Duodenal mucosa (tissue), 2 donors: ENCODE results near the gene SS18L1.

Experiments
- H3K27ac ChIP-seq: one replicate; pipeline ENCODE4 v1.7.0; 2013; ENCODE audit warnings: low read depth, low read length
- H3K27me3 ChIP-seq, 2 donors: one replicate each; pipeline ENCODE4 v1.7.0; 2013; ENCODE audit warnings: low read length in 2 of 2, control low read depth in 1 of 2; ENCODE audit not compliant: insufficient read depth in 2 of 2, control insufficient read depth in 1 of 2
- H3K36me3 ChIP-seq, 2 donors: one replicate each; pipeline ENCODE4 v1.7.0; 2013; ENCODE audit warnings: low read length in 2 of 2, control low read depth in 1 of 2; ENCODE audit not compliant: insufficient read depth in 2 of 2, control insufficient read depth in 1 of 2
- H3K4me1 ChIP-seq, 2 donors: one replicate each; pipeline ENCODE4 v1.7.0; 2013; ENCODE audit warnings: low read length in 2 of 2, control low read depth in 1 of 2; ENCODE audit not compliant: insufficient read depth in 2 of 2, control insufficient read depth in 1 of 2
- H3K4me3 ChIP-seq, 2 donors: one replicate each; pipeline ENCODE4 v1.7.0; 2013; ENCODE audit warnings: low read length in 2 of 2, low read depth in 1 of 2
- H3K9ac ChIP-seq, 2 donors: one replicate each; pipeline ENCODE4 v1.7.0; 2013; ENCODE audit warnings: low read length in 2 of 2, low read depth in 1 of 2
- H3K9me3 ChIP-seq, 2 donors: one replicate each; pipeline ENCODE4 v1.7.0; 2013; ENCODE audit warnings: low read length in 2 of 2, control low read depth in 1 of 2; ENCODE audit not compliant: control insufficient read depth in 1 of 2

The SS18L1 gene

DNA sequence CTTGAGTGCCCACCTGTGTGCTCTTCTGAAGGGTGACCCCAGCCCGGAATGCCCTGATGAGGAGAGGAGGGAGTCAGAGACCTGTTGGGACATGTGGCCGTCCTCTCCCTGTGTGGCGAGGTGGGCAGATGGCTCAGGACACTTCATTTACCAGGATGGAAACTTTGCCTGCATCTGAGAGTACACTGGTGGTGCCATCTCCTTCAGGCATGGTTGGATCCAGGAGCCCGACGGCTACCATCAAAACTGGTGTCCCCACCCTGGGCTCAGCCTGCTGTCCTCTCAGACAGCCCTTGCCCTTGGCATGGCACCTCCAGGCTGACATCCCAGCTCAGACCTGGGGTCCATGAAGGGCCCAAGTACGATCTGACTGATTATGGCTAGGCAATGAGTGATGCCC lies 87.7 kb downstream of the SS18L1 start:
- Histone ChIP-seq H3K9me3 (no peaks in the 10 kb centered on the region), H3K36me3 (no peaks in the 10 kb centered on the region), H3K4me1 (no peaks in the 10 kb centered on the region), H3K27ac (no peak overlapping the region), H3K4me3 (no peak overlapping the region), H3K9ac (no peak overlapping the region), H3K27me3 (no peaks in the 10 kb centered on the region)
